ENCODE results near the gene FAM13A. TPM values are rescaled to one million over a fixed set of nuclear protein-coding genes. Genes with fewer than 3 reads are reported as not detected.

FAM13A gene
- polyA plus RNA-seq, result 21.9 and 31.1 TPM in 2 replicates

GRCh38 chr4:89056953-89057398, at the start of gene FAM13A:
Gene FAM13A, minus strand, starts transcription at chr4:89057185. Its CDS starts 221 bp downstream, at chr4:89056964.

DNA sequence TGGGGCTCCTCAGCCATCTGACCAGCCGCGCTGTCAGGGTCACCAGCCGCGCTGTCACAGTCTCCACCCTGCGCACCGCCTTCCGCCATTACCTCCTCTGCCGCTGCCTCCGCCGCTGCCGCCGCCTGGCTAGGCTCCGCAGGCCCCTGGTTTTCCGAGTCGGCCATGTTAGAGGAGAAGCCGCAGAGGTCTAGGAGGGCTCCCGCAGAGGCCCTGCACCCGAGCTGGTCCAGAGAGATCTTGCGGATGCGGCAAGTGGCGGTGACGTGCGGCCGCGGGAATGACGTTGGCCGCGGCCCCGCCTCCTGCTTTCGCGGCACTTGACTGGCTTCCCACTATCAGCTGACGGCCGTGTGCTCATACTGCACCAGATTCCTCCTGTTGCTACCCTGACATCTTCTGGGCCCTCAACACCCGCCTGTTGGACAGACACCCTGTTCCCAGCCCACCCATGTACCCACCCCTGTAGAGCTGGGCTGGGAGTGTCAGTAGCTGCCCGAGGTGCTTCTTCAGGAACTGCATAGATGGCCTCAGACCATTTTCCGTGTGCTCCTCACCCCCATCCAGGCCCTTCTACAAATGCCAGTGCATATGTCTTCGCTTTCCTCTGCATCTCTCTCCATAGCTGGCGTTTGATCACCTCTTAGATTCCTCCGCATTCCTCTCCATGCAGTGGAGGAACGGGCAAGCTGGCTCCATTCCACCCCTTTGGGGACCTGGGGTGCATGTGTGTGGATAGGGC, 359.2 kb downstream of the FAM13A start, which contains the start of gene NAP1L5:
Gene NAP1L5 (minus strand): TSS at position 242 of the 742 bp plus-strand sequence. CDS start 75 bp downstream, at position 167.

Other genes starting within 250 kb of the FAM13A start
- 10.6 and 13.6 TPM in 2 replicates for gene TIGD2, start 54.3 kb upstream of the FAM13A start, polyA plus RNA-seq

Data from Purkinje cell (primary cell).